IPS-18a (cell line): ENCODE measurements around the gene TMEM132C.

ENCODE experiments used
- H3K27ac ChIP-seq: one replicate; pipeline ENCODE4 v1.5.1; 2013; ENCODE audit warnings: low read length
- H3K27me3 ChIP-seq: one replicate; pipeline ENCODE4 v1.6.1; 2013; ENCODE audit warnings: mild to moderate bottlenecking, low read length; ENCODE audit not compliant: control insufficient read depth, insufficient read depth
- H3K36me3 ChIP-seq: one replicate; pipeline ENCODE4 v1.6.1; 2013; ENCODE audit warnings: low read depth, low read length; ENCODE audit not compliant: control insufficient read depth
- H3K4me1 ChIP-seq: one replicate; pipeline ENCODE4 v1.6.1; 2013; ENCODE audit warnings: low read depth, low read length; ENCODE audit not compliant: control insufficient read depth
- H3K4me3 ChIP-seq: one replicate; pipeline ENCODE4 v1.5.1; 2013; ENCODE audit warnings: low read length
- H3K9ac ChIP-seq: one replicate; pipeline ENCODE4 v1.6.1; 2013; ENCODE audit warnings: mild to moderate bottlenecking, low read length, moderate library complexity
- H3K9me3 ChIP-seq: one replicate; pipeline ENCODE4 v1.6.1; 2013; ENCODE audit warnings: low read depth, low read length; ENCODE audit not compliant: control insufficient read depth

Gene TMEM132C

DNA sequence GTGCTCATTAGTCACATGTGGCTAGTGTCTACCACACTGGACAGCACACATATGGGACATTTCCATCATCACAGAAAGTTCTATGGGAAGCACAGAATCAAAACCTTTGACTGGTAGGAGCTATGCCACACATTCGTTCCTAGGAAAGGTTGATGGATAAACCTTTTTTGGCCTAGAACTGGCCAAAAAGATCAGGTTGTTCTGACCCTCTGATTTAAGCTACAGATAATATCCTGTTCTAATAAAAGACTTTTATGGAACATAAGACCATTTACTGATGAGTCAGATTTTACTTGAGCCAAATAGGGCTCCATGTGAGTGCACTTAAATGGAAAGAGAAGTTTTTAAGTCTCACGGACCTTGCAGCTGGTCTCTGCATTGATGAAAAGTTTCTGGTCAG is 413.6 kb downstream of the TMEM132C start:
- no peaks in the 10 kb centered on the region for H3K4me1 ChIP-seq
- H3K9ac ChIP-seq = no peak overlapping the region
- no peaks in the 10 kb centered on the region for H3K27me3 ChIP-seq
- no peak overlapping the region for H3K4me3 ChIP-seq
- peaks cover 11% of the 10 kb centered on the region for H3K9me3 ChIP-seq
- no peak overlapping the region for H3K27ac ChIP-seq
- H3K36me3 ChIP-seq = no peaks in the 10 kb centered on the region

DNA sequence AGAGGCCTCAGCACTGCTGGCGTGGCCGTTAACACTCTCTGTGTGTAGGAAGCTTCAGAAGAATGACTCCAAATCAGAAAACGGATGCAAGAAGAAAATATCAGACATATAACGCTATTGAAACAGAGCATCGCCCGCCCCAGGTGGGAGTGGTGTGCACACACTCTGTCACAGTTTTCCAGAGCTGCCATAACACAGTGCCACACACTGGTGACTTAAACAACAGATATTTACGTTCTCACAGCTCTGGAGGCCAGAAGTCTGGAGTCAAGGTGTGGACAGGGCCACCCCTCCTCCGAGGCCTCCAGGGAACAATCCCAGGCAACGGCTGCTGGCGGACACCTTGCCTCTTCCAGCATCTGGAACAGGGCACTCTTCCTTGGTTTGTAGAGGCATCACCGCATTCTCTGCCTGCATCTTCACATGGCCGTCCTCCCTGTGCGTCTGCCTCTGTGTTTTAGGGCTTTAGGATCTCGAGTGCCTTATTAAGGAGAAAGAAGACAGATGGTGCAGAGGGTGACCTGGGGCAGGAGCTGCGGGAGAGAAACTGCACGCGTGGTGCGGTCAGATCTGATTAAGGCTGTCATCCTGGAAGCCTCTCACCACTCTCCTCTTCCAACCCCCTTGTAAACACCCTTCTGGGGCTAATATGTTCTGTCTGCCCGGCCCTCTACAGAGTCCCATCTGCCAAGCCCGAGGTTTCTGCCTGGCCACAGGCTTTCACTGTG is 415.7 kb downstream of the TMEM132C start:
- H3K9ac ChIP-seq = no peak overlapping the region
- H3K9me3 ChIP-seq = peaks cover 11% of the 10 kb centered on the region
- no peak overlapping the region for H3K4me3 ChIP-seq
- H3K4me1 ChIP-seq = no peaks in the 10 kb centered on the region
- no peaks in the 10 kb centered on the region for H3K27me3 ChIP-seq
- H3K36me3 ChIP-seq = no peaks in the 10 kb centered on the region
- H3K27ac ChIP-seq = no peak overlapping the region

DNA sequence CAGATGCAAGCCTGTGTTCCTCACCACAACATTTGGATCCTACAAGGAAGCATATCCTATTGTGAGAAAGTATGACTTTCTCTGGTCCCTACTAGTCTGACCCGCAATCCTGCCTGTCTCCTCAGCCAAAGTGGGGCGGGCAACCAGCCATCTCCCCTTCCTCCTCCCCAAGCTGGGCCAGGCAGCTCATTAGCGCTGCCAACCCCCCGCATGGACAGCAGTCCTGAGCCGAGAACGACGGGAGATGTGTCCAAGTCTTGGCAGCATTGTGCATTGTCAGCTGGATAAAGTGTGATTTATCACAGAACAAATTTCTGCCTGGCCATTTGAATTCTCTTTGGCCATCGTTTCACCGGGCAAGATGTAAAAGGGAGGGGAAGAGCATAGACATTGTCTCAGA is 417.4 kb downstream of the TMEM132C start:
- no peaks in the 10 kb centered on the region for H3K36me3 ChIP-seq
- no peaks in the 10 kb centered on the region for H3K4me1 ChIP-seq
- H3K4me3 ChIP-seq = no peak overlapping the region
- peaks cover 5% of the 10 kb centered on the region for H3K9me3 ChIP-seq
- no peak overlapping the region for H3K27ac ChIP-seq
- no peak overlapping the region for H3K9ac ChIP-seq
- no peaks in the 10 kb centered on the region for H3K27me3 ChIP-seq

DNA sequence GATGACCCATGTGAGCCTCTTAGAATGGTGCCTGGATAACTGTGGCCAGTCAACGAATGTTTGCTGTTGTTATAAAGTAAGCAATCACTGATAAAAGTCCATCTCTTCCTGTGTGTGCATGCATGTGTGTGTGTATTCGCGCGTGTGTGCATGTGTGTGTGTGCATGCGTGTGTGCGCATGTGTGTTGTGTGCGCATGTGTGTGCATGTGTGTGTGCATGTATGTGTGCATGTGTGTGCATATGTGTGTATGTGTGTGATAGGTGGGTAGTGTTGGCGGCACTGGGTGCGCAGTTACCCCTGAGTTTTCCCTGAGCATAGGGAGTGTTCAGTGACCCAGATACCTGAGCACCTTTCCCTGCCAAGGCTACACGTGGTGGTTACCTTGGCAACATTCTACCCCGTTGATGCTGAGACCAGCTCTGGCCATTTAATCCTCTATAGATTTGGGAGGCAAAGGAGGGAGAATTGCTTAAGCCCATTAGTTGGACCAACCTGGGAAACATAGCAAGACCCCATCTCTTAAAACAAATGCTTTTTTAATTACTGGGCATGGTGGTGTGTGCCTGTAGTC is 419.0 kb downstream of the TMEM132C start:
- no peak overlapping the region for H3K27ac ChIP-seq
- H3K36me3 ChIP-seq = no peaks in the 10 kb centered on the region
- no peaks in the 10 kb centered on the region for H3K4me1 ChIP-seq

DNA sequence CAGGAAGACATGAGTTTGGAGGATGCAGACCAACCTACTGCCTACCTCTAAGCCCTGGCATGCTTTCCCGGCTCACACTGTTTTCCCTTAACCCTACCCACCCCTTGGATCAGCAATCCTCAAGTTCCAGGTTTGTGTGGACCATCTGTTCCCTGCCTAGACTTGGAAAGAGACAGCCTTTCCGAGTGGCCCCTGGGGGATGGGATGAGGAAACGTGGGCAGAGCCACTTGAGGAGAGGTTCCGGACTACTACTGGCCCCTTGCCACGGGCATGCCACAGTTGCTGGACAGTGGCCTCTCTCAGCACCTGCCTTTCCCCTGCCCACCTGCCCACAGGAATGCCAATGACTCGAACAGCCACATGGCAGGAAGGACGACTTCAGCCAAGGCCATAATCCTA is 420.9 kb downstream of the TMEM132C start:
- Histone ChIP-seq H3K9me3 (peaks cover 5% of the 10 kb centered on the region), H3K27me3 (no peaks in the 10 kb centered on the region), H3K4me1 (no peaks in the 10 kb centered on the region), H3K27ac (no peak overlapping the region), H3K36me3 (no peaks in the 10 kb centered on the region), H3K9ac (no peak overlapping the region), H3K4me3 (no peak overlapping the region)

More for the DNA sequence above, 419.0 kb downstream of the TMEM132C start:
- H3K9ac ChIP-seq = no peak overlapping the region
- H3K27me3 ChIP-seq = no peaks in the 10 kb centered on the region
- H3K9me3 ChIP-seq = peaks cover 10% of the 10 kb centered on the region
- no peak overlapping the region for H3K4me3 ChIP-seq

DNA sequence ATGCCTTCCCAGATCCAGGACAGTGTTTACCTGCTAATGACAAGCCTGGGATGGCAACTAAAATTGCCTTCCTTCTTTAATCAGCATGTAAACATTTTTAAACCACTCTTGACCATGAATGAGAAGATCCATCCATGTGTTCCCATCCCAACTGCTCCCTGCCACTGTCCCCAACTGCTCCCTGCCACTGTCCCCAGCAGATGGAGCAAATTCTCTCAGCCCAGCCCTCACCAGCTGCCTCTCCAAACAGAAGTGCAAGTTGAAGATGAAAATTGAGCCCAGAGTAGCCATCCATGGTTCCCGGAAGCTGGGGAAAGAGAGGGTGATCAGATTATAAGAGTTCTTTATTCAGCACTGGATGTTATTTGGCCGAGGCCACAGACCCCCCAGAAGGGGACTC is 423.7 kb downstream of the TMEM132C start:
- Histone ChIP-seq H3K4me1 (no peaks in the 10 kb centered on the region), H3K27me3 (no peaks in the 10 kb centered on the region), H3K9me3 (peaks cover 5% of the 10 kb centered on the region), H3K36me3 (no peaks in the 10 kb centered on the region), H3K4me3 (no peak overlapping the region), H3K9ac (no peak overlapping the region), H3K27ac (no peak overlapping the region)

DNA sequence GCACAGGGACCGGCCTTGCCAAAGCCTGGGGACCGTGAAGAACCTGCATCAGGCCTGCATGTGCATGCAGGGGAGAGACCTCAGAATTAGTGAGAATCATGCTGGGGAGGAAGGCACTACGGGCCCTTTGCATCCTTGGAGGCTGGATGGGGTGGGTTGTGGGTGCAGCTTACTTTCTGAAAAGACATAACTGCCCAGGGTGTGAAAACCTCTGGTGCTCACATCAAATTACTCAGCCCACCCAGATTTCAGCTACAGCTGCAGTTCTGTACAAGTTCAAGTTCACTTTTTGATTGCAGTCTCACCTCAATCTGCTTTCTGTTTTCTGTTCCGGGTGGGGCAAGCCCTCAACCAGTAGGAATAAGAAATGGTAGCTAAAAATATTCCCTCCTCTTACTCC is 426.1 kb downstream of the TMEM132C start:
- Histone ChIP-seq H3K36me3 (no peaks in the 10 kb centered on the region), H3K27me3 (no peaks in the 10 kb centered on the region), H3K9me3 (peaks cover 5% of the 10 kb centered on the region), H3K27ac (no peak overlapping the region), H3K4me3 (no peak overlapping the region), H3K4me1 (no peaks in the 10 kb centered on the region), H3K9ac (no peak overlapping the region)

DNA sequence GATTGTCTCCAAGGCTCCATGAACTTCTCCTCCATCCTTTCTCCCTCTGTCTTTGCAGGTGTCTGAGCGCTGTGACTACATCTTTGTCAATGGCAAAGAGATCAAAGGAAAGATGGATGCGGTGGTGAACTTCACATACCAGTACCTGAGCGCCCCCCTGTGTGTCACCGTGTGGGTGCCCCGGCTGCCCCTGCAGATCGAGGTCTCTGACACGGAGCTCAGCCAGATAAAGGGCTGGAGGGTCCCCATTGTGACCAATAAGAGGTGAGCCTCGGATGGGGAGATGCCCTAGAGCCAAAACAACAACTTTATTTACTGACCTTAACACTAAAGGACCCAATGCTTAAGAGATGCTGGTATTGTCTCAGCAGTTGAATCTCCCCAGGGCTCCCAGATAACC is 426.8 kb downstream of the TMEM132C start:
- H3K36me3 ChIP-seq = no peaks in the 10 kb centered on the region
- H3K4me3 ChIP-seq = no peak overlapping the region
- H3K9ac ChIP-seq = no peak overlapping the region
- H3K27me3 ChIP-seq = no peaks in the 10 kb centered on the region
- H3K9me3 ChIP-seq = peaks cover 5% of the 10 kb centered on the region
- no peaks in the 10 kb centered on the region for H3K4me1 ChIP-seq
- H3K27ac ChIP-seq = no peak overlapping the region

DNA sequence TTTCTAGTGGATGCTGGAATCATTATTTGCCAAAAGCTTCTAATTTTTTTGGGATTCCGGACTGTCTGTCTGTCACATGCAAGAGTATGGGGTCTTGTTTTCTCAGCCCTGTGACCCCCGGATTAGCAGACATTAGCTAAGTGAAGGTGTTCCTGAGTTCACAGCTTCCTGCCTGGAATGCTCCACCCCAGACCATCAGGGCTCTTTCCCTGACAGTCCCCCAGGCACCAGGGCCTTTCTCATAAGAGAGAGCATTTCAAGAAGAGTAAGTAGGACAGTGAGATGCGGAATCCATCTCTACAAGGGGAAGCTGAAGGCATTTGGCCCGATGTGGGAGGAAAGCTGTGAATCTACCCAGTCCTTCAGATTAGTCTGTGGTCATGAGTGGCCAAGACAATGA is 427.5 kb downstream of the TMEM132C start:
- H3K4me3 ChIP-seq = no peak overlapping the region
- no peaks in the 10 kb centered on the region for H3K4me1 ChIP-seq
- H3K27me3 ChIP-seq = no peaks in the 10 kb centered on the region
- H3K9me3 ChIP-seq = peaks cover 8% of the 10 kb centered on the region
- H3K36me3 ChIP-seq = no peaks in the 10 kb centered on the region
- no peak overlapping the region for H3K27ac ChIP-seq
- no peak overlapping the region for H3K9ac ChIP-seq

DNA sequence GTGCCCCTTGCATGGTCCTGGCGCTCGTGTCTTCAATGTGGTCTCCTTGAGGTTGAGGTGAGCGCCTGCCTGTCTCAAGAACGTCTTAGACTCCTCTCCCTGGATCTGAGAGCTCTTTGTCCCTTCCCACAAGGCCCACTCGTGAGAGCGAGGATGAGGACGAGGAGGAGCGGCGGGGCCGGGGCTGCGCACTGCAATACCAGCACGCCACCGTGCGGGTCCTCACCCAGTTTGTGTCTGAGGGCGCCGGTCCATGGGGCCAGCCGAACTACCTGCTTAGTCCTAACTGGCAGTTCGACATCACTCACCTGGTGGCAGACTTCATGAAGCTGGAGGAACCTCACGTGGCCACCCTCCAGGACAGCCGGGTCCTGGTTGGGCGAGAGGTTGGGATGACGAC is 428.7 kb downstream of the TMEM132C start:
- H3K4me3 ChIP-seq = no peak overlapping the region
- no peaks in the 10 kb centered on the region for H3K4me1 ChIP-seq
- H3K9me3 ChIP-seq = peaks cover 5% of the 10 kb centered on the region
- H3K36me3 ChIP-seq = no peaks in the 10 kb centered on the region
- H3K27ac ChIP-seq = no peak overlapping the region
- H3K27me3 ChIP-seq = no peaks in the 10 kb centered on the region
- H3K9ac ChIP-seq = no peak overlapping the region

DNA sequence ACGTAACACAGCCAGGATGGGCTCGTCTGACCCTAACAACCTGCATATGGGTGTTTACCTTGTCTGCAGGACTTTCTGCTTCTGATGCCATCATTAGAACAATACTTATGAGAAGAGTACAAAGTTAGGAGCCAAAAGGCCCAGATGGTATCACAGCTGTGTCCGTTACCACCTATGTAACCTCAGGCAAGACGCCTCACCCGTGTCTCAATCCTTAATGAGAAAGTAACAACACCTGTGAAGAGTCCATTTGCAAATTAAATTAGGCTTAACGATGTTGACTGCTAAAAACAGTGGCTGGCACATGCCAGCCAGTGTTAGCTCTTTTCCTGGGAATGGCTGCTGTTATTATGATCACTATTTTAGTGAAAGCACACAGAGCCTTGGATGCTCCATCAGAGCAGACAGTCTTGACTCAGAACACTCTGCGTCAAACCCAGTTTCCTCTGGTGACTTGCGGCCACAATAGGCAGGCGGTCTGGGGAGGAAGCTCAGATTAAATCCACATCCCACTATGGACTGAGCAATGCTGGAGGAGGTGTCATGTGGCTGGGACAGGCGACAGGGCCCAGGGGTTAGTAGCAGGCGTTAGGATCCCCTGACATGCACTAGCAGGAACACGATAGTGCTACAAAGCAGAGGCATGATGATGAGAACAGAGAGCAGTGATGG is 431.5 kb downstream of the TMEM132C start:
- H3K4me3 ChIP-seq = no peak overlapping the region
- H3K9ac ChIP-seq = no peak overlapping the region
- H3K27ac ChIP-seq = no peak overlapping the region
- H3K36me3 ChIP-seq = no peaks in the 10 kb centered on the region
- peaks cover 5% of the 10 kb centered on the region for H3K9me3 ChIP-seq
- H3K27me3 ChIP-seq = no peaks in the 10 kb centered on the region
- no peaks in the 10 kb centered on the region for H3K4me1 ChIP-seq

DNA sequence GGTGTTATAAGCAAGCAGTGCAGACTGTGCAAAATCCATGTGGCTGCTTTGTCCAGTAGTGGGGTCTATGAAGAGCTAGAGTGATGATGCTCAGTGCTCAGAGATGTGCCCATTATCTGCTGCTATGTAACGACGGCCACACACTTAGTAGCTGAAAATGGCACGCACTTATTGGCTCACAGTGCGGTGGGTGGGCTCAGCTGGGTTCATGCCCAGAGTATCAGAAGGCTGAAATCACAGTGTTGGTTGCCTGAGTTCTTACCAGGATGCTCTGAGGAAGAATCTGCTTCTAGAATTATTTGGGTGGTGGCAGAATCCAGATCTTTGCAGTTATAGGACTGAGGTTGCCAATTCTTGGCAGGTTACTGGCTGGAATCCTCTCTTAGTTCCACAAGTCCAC is 432.1 kb downstream of the TMEM132C start:
- no peaks in the 10 kb centered on the region for H3K27me3 ChIP-seq
- no peaks in the 10 kb centered on the region for H3K4me1 ChIP-seq
- H3K27ac ChIP-seq = no peak overlapping the region
- H3K9me3 ChIP-seq = peaks cover 8% of the 10 kb centered on the region
- H3K4me3 ChIP-seq = no peak overlapping the region
- no peak overlapping the region for H3K9ac ChIP-seq
- no peaks in the 10 kb centered on the region for H3K36me3 ChIP-seq
